Hepatocyte (in vitro differentiated cells): ENCODE data around the gene TAOK3.

Source experiments
- CTCF ChIP-seq: fragments of 200-600 bp; sonication (generic); IDR thresholded peaks from 2 replicates; pipeline ENCODE4 v1.5.1; 2016; ENCODE audit warnings: antibody characterized with exemption, mild to moderate bottlenecking; ENCODE audit not compliant: poor library complexity
- EZH2 ChIP-seq: fragments of 200-600 bp; sonication (generic); IDR thresholded peaks from 2 replicates; pipeline ENCODE4 v1.6.1; 2016; ENCODE audit warnings: antibody characterized with exemption, mild to moderate bottlenecking, borderline replicate concordance

GRCh38 chr12:118368821-118369220 is 3.9 kb downstream of the TAOK3 start:
- no peak for TF ChIP-seq EZH2
- no peak for TF ChIP-seq CTCF
